ENCODE measurements around the gene L3MBTL4.

- TF ChIP-seq CTCF (IDR thresholded peaks at IDR 0.05), result no peak
- TF ChIP-seq EZH2 (IDR thresholded peaks at IDR 0.05), result no peak
These were observed 410.0 kb downstream of the L3MBTL4 start for GRCh38 chr18:6004683-6005082.

Measured in neural progenitor cell (in vitro differentiated cells).